Limb (tissue), 2 donors: Measurements from ENCODE around the gene CASP1.
"Not testable (repeated sequence)": the region's sequence is repeated elsewhere in the genome, so short reads cannot be mapped to it uniquely, and the experiment has no call there.

Source experiments
- DNase-seq, 2 donors: peaks; one replicate each; pipeline ENCODE4 v3.0.0-alpha.2; 2016; ENCODE audit errors: extremely low spot score in 2 of 2

CASP1 gene

DNA sequence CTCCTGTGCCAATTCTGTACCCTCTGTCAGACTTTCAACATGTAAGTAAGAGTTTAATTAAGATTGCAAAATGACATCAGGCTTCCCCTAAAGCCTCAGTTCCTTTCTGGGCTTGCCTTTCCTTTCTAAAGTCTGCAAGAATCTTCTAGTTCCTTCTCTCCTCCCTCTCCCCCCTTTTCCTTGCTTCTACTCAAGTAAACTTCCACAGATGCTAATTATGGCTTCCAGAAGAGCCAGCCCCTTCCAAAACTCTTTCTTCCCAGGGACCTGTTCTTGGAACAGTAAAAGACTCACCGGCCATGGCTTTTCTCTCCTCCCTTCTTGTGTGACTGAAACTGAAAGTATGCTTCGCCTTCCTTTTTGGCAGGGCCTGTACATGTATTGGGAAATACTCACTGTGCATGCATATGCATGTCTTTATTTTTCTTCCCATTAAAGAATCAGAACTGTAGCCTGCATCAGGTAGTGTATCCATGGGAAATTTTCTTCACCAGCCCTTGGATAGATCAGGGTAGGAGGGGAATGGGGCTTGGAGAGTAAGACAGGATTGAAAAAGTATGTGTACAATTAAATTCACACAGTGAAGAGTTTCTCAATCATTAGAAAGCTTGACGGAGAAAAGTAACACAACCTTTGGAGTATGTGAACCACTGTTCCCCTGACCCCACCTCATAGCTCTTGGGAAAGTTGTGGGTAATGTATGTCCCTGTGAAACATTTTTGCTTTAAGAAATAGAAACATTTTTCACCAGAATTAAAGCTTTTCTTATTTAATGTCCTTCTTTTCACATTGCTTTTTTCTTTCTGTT lies at the start of gene CASP1:
CASP1 (minus strand) TSS at position 332 of the 808 bp plus-strand sequence; CDS start at position 301, 31 bp downstream.
- peak in 1 of 2 donors; percentile 30 for DNase-seq

DNA sequence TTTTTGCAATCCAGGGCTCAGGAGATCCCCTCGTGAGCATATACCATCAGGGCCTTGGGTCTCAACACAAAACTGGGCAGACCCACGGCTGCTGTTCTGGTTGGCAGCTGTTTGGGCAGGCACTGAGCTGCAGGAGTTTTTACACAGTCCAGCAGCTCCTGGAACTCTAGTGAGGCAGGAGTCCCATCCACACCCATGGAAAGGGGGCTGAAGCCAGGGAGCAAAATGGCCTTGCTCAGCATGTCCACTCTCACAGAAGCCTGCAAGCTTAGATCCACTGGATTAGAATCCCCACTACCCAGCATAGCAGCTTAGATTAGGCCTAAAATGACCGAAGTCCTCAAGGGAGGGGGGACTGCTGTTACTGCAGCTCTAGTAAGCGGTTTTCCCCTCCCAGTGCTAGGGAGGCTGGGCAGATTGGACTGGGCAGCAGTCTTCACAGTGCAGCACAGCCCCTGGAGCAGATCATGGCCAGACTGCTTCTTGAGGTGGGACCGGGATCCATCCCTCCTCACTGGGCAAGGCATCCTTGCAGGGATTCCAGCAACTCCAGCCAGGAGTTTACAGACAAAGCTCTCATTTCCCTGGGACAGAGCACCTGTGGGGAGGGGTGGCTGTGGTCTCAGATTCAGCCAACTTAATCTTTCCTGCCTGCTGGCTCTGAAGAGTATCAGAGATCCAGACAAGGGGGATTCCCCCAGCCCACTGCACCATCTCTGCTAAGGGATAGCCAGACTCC lies 46.6 kb upstream of the CASP1 start:
- no peak for DNase-seq

DNA sequence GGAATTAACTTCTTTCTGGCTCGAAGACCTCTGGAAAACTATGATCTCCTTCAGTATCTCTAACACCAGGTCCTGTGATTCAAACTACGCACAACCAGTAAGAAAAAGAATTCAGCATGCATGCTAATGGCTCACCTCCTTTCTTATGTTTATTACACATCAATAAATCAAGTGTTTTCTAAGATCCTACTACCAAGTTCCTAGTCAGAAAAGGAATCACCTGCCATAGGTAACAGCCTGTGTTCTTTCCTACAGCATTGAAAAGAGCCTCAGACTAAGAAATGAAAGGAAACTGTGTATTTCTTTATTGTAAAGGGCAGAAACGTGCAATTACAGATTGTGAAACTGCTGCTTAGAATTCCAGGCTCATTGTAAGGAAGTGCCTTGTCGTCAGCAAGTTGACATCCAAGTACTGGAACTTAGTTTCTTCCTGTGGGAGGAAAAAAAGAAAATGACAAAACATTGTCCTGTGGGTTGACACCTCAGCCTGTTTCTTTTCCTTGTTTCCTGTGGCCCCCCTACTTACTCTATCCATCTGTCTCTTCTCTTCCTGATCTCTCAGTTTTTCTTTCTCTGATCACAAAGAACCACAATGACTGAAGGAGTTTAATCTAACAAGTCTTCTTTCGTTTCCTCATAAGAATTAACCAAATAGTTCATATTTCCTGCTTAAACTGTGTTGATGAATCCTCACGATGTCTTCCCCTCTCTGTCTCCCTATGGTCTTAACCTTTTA lies 45.4 kb upstream of the CASP1 start:
- DNase-seq = not testable (repeated sequence)

DNA sequence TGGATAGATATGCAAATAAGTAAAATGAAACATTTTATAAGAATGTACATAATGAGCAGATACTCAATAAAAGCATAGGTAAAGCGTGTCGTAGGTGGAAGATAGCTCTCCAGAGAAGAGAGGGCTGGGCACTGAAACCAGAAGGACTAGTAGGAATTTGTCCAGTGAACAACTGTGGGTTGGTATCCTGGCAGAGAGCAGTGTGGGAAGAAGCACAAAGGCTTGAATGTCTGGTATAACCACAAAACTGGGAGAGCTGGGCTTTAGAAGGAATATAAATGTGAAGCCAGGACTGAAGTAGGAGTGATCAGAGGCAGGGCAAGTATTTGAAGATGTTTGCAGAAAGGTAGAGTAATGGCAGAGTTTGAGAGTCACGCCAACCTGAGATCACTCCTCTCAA lies 43.3 kb upstream of the CASP1 start:
- no peak for DNase-seq

DNA sequence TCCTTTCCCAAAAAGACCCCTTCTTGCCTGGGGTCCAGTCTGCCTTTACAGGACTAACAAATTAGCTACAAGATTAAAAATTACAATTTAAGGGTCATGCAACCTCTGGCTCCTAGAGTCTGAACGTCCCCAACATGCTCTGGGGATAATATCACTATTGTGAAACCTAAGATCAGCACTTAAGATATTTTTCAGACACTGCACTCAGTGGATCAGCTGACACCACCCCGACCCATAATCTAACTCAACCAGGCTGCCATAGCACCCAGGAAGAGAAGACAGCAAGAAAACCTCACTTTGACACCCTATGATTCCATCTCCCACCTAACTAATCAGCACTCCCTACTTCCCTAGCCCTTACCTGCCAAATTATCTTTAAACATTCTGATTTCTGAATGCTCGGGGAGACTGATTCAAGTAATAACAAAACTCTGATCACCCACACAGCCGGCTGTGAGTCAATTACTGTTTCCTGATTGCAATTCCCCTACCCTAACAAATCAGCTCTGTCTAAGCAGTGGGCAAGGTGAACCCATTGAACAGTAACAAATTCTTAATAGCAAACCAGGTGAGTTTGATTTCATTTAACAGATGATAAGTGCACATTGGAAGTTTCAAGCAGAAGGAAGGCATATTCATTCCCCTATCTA lies 42.3 kb upstream of the CASP1 start:
- DNase-seq = not testable (repeated sequence)

DNA sequence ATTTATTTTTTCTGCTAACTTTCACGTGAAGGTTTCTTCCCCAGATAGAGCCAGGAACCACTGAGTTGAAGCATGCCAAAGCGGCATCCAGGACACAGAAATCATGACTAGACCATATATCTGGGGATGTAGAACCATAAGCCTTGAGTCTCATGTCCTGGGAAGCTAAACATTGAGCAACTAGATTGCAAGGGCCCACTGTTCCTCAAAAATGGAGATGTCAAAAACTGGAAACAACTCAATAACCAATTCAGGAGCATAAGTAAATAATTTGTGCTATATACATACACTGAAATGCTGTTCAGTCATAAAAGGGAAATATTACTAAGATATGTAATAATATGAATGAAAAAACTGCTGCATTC lies 39.2 kb upstream of the CASP1 start:
- no peak for DNase-seq

DNA sequence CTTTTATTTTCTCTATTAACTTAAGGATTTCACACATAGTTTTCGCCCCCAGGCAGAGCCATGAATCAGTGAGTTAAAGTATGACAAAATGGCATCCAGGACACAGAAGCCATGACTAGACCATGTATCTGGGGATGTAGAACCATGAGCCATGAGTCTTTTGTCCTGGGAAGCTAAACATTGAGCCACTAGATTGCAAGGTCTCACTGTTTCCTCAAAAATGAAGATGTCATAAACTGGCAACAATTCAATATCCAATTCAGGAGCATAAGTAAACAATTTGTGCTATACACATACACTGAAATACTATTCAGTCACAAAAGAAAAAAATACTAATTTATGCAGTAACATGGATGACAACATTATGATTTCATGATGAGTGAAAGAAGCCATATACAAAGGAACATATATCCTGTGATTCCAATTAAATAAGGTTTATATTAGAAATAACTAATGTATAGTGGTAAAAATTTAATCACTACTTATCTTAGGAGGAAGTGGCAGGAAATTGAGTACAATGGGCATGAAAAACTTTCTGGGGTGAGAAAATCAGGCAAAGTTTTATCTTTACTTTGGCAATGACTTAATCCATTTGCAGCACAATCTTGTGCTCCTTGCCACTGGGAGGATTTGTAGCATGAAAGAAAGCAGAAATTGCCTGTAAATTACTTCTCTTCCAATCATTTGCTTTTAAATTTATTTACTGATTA lies 38.7 kb upstream of the CASP1 start:
- DNase-seq = no peak

DNA sequence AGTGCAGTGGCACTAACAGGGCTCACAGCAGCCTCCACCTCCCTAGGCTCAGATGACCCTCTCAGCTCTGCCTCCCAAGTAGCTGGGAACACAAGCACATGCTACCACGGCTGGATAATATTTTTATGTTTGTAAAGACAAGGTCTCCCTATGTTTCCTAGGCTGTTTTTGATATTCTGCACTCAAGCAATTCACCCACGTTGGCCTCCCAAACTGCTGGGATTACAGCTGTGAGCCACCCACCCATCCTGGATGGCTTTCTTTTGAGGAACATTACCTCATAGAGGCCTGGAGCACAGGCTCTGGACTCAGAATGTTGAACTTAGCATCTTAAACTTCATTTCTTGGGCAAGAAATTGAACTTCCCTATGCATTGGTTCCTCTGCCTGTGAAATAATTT lies 37.1 kb upstream of the CASP1 start:
- DNase-seq = not testable (repeated sequence)

DNA sequence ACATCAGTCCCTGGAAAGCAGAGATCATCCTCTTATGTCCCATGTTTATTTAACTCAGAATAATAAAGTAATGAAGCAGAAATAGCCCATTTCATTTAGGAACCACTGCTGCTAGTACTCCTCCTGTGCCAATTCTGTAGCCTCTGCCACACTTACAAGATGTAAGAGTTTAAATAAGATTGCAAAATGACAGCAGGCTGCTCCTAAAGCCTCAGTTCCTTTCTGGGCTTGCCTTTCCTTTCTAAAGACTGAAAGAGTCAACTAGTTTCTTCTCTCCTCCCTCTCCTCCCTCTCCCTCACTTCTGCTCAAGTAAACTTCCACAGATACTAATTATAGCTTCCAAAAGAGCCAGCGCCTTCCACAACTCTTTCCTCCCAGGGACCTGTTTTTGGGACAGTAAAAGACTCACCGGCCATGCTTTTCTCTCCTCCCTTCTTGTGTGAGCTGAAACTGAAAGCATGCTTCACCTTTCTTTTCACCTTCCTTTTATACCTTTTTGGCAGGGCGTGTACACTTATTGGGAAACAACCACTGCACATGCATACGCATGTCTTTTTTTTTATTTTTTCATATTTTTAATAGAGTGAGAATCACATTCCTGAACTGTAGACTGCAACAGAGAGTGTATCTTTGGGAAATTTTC lies 36.3 kb upstream of the CASP1 start:
- DNase-seq = no peak

DNA sequence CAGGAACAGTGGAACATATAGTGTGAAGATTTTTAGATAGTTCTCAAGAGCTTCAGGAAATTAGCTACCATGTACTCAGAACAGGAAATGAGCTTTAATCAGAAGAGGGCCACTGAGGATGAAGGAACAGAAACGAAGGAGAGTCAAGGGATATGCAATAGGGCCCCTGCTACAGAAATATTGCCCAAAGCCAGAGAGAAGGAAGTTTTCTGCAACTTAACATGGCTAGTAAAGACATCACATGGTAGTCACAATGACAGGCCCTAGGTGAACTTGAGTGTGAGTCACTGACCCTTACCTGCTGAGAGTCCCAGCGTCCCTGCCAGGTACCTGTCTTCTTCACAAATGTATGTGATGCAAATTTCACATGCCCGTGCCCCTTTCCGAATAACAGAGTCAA lies 35.4 kb upstream of the CASP1 start:
- DNase-seq = no peak

DNA sequence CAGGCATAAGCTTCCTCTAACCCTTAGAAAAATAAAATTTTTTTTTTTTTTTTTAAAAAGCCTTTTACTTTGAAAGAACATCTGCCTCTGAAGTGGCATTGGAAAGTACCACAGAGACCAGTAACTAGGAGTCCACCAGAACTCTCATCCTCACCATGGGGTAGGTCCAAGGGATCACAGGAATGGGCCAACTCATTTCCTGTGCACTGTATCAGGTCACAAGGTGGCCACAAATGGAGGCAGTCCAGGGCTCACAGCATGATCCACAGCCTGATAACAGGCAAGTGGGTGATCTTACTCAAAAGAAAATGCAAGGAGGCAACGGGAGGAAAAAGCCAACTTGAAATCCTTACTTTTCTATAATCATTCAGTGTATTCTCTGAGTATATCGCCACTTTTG lies 34.8 kb upstream of the CASP1 start:
- not testable (repeated sequence) for DNase-seq

DNA sequence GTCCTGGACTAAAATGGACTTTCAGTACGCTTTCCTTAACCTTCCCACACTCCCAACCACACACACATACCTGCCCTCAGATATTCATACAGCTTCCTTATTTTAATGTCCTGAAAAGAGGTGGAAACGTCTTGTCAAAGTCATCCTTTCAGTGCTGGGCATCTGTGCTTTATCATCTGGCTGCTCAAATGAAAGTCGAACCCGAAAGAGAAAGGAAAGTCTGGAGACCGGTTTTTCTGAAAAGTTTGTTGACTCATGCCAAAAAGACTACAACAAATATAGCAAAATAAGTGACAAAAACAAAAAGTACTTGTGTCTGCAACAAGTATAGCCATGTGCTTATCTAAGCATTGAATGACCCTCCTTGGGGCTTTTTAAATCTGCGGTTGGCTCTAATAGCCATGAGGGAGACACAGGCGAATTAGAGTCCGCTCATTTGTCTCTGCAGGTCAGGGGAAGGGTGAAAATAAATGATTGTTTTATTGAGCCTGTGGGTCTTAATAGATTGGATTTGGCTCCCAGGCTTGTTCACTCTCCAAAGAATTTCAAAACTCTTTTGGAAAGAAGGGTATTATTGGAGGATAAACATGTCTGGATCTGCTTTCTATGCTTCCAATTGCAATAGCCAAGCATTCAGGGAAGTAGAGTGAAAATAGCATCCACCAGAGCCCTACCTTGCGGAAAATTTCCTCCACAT lies 28.4 kb upstream of the CASP1 start:
- DNase-seq = not testable (repeated sequence)

DNA sequence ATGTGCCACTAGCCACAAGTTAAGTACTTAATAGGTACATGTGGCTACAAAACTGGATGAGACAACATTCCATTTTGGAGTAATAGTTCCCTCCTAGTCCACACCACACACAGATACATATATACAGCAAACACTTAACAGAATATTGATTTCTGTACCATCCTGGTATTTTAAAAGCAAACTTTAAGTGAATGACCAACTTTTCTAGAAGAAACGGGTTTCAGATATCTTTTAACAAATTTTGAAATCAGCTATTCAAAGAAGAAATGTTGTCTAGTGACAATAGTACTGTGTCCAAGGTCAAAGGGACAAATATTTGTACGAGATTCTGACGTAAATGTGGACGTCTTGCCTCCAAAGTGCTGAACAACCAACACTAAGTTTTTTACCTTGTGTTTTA lies 22.5 kb upstream of the CASP1 start:
- DNase-seq = no peak

DNA sequence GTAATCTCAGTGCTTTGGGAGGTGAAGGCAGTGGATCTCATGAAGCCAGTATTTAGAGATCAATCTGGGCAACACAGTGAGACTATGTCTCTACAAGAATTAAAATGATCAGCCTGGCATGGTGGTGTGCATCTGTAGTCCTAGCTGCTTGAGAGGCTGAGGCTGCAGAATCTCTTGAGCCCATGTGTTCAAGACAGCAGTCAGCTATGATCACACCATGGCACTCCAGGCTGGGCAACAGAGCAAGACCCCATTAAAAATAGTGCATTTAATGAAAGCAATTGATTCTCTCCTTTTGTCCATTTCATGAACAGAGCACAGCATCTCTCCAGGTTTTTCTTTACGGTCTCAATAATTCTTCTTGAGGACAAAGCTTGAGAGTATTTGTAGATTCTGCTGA lies 21.5 kb upstream of the CASP1 start:
- no peak for DNase-seq

DNA sequence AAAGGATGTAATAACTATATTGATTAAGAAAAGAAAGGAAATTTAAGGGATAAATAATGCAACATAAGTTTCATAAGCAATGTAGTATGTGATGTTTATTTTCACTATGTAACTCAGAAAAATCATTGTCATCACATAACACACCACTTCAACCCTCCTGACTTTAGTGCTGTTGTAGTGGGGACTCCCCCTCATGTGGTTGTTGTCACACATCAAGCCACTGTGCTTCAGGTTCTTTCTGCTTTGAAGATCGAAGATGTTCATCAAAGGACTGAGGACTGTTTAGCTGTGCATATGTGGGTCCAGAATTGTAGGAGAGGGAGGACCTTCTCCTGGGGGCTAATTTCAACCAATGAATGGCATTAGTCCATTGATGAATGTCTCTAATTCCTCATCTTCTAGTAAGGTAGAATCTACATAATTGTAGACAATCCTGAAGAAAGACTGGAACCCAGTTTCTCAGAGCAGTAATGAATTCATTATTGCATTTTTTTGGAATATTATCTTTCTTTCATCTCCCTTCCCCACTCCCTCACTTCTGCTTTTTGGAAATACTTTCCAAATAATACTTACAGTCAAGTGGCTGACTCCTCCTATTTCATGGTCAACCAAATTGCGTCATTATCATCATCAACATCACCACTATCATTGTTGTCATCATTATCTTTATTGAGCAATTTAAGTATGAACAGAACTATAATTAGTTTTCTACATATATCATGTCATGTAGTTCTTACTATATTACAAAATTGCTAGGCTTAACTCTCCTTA lies 20.0 kb upstream of the CASP1 start:
- no peak for DNase-seq

DNA sequence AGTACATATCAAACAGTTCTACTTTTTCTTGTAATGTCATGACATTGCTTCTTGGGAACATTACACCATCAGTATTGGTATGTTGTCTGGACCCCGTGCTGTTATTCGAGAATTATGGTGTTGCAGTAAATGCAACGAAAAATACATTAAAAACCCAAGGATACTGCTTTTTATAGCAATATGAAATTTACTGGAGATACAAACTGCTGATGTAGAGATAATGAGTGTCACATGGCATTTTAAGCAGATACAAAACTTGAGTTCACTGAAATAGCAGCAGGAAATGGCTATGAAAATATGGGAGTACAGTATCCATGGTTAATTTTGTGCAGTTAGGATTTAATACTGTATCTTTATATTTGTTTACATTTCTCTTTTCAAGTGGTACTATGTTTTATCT lies 17.5 kb upstream of the CASP1 start:
- no peak for DNase-seq

DNA sequence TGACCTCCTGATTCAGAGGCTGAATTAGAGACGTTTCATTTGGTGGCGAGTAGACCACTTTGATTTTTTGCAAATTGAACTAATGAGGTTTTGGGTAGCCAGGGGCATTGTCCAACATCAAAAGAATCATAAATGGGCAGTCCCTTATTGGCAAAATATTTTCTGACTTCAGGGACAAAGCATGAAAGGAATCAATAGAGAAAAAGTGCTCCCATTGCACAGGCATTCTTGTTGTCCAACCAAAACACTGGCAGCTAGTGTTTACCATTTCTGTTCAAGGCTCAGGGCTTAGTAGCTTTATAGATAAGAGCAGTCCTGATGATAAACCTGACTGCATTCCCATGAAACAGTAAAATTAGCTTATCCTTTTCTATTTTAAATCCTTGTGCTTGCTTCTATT lies 16.6 kb upstream of the CASP1 start:
- no peak for DNase-seq

DNA sequence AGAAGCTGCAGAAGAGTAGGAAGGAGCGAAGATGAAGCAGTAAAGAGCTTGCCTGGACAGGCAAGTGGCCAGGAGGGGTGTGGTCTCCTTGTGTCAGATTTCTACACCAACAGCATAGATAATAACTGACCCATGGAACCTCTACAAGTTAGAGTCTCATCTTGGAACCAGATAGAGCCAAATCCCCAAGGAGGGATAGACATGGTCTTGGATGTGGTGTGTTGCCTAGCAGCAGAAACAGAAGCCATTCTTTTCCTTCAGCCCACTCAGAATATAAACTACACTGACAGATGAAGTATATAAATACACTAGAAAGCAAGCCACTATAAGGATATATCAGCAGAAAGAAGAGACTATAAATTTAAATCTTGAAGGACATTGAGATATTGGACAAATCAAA lies 14.5 kb upstream of the CASP1 start:
- DNase-seq = peak in 1 of 2 donors; percentile 9

DNA sequence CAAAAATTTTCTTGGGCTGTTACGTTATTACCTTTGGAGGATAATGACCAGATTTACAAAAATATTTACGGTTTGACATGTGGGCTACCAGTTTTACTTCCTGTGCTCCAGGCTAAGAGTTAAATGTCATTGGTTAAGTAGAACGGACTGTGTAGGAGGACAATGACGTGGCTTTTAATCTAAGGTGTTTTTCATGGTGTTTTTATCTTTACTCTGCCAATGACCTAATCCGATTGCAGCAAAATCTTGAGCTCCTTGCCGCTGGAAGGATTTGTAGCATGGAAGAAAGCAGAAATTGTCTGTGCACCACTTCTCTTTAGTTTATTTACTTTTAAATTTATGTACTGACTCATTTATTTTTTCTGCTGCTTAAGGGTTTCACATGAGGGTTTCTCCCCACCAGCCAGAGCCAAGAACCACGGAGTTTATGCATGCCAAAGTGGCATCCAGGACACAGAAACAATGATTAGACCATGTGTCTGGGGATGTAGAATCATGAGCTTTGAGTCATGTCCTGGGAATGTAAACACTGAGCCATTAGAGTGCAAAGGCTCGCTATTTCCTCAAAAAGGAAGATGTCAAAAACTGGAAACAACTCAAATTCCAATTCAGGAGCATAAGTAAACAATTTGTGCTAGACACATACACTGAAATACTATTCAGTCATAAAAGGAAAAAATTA lies 12.1 kb upstream of the CASP1 start:
- DNase-seq = no peak
